COLO668 (cell line): Measurements from ENCODE around the gene DNAH14.

ENCODE experiments used
- DNase-seq: peaks from one replicate; lab custom pipeline; 2025; ENCODE audit not compliant: unreplicated experiment; lab: John Stamatoyannopoulos, UW

Gene DNAH14

DNA sequence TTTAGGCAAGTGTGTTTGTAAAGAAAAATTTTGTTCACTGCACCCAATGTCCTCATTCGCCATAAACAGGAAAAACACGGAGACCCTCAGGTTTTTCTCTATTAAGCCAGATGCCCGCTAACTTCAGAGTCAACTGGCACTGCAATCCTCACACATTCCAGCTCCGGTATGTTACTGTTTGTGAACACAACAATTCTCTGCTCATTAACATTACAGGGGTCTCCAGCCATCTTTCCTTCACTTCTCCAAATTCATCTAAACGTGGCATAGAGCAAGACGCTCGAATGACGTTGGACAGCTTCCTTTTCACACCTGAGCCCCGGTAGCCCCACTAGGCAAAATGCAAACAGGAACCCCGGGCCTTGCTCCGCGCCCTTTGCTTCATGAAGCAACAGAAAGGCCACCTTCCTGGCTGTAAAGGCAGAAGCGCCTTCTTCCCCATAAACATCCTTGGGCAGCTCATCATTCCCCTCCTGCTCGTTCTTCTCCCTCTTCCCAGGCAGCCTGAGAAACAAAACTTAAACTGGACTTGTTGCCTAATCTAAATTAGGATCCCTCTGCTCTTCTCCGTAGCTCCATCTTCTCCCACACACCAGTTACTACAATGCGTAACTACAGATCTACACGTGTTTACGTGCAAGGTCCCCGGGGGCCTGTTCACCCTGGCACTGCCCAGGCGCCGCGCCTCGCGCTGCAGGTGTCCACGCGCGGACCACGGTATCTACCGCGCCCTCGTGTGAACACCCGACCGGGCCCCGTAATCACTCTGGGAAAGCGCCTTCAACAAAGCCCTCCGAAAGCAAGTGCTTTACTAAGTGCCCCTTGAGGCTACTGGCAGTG lies 497.1 kb downstream of the DNAH14 start:
- DNase-seq = peak; percentile 72

DNA sequence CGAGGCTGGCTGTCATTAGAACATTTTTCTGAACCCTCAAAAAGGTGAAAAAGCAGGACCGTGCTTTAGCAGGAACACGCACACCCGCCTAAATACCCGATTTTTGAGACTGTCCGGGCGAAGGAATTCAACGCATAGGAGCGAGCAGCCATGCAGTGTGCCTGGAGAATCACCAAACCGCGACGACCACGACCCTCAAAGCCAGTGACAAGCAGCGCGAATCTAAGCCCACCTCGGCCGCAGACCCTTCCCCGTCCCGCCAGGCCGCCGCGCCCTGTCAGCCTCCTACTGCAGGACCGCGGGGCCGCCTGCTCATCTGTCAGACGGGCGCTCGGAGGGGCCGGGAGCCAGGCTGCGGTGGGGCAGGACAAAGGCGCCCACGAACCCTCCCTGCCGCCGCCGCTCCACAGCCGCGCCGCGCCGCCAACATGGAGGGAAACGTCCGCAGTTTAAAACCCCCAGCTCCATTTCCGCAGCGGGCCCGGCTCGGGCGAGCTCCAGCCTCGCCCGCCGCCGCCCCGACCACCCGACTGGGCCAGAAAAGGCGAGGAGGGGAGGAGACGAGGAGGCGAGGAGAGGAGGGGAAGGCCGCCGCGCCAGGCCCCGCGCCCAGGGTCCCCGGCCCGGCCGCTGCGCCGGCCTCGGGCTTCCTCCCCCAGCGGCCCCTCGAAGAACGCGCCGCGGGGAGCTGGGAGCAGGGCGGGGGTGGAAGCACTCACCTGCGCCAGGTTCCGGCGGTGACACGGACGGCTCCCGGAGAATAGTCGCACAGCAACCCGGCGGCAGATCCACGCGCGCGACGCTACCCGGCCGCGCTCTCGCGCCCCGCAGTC lies 498.0 kb downstream of the DNAH14 start, which contains the start of gene LBR:
Gene LBR (minus strand): TSS at position 804 of the 833 bp plus-strand sequence. CDS start 3,963 bp downstream, outside the sequence.
- peak; percentile 76 for DNase-seq

DNA sequence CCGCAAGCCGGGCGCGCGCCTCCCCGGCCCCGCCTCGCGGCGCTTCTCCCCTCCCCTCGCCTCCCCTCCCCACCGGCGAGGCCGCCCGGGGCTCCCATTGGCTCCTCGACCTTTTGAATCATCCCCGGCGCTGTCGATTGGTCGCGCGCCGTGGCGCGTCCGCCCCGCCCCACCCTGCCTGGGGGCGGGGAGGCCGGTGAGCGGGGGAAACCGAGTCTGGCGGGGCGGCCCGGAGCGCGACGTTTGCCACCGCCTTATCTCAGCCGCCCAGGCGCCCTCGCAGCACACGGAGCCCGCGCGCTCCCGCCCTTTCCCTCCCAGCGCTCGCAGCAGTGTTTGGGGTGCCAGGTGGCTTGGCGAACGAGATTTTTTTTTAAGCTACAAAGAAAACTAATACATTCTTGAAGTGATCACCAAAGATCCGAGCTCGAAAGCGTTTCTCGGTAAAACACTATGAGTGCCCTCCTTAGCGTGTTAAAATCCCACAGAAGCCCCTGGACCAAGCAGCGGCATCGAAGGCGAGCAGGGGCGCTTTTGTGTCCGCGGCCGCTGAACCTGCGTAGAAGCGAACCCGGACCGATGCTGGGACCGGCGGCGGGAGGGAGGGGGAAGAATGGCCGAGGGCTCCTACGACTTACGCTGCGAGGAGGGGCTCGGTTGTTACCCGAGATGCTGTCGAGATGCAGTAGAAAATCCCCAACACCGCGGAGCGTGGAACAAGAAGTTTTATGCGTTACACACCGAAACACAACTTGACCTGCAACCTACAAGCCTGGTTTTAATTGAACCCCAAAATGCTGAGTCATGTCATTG lies 498.8 kb downstream of the DNAH14 start:
- peak; percentile 99 for DNase-seq

DNA sequence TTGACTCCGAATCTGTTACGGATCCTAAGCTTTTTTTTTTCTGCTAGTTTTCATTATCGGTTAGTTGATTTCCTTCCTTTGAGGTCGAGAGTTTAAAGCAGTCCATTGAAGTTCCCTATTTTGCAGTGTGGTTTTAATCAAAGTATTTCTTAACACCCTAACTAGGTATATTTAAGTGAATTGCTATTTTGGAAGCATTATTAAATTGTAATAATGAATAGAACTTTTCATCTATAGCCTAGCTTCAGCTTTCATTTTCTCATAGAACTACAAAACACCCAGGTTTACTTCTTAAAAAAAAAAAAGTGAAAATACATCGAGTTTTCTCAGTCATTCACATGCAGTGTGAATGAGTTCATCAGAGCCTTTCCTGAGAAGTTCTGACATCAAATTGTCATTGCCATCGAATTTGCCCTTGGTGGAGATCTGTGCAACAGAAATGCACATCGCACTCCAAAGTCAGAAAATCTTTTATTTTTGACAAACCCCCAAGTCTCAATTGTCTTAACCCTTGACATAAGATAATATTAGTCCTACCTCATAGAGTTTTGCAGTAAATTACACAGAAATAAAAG lies 499.5 kb downstream of the DNAH14 start:
- DNase-seq = no peak

DNA sequence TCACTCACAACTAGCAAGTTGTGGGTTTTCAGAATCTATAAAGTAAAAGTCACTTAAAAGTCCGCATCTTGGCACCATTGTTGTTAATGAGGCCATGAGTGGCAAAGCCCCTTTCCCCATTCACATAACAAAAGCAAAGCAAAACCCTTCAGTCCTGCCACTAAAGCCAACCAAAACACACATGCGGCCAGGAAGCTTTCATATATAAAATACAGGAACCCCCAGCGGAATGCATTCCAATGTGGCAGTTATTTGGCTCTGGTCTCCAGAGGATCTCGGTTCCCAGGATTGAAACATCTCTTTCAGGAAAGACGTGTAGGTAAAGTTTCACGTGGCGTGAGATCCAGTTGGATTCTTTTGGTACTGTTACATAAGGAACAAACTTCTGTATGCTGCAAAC lies 500.8 kb downstream of the DNAH14 start:
- no peak for DNase-seq

DNA sequence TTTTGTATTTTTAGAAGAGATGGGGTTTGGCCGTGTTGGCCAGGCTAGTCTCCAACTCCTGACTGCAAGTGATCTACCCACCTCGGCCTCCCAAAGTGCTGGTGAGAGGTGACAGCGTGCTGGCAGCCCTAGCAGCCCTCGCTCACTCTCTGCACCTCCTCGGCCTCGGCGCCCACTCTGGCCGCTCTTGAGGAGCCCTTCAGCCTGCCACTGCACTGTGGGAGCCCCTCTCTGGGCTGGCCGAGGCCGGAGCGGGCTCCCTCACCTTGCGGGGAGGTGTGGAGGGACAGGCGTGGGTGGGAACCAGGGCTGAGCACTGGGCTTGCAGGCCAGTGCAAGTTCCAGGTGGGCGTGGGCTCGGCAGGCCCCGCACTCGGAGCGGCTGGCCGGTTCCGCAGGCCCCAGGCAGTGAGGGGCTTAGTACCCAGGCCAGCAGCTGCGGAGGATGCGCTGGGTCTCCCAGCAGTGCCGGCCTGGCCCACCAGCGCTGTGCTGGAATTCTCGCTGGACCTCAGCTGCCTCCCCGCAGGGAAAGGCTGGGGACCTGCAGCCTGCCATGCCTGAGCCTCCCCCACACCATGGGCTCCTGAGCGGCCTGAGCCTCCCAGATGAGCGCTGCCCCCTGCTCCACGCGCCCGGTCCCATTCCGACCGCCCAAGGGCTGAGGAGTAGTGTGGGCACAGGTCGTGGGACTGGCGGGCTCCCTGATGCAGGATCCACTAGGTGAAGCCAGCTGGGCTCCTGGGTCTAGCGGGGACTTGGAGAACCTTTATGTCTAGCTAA lies 501.8 kb downstream of the DNAH14 start:
- DNase-seq = no peak

DNA sequence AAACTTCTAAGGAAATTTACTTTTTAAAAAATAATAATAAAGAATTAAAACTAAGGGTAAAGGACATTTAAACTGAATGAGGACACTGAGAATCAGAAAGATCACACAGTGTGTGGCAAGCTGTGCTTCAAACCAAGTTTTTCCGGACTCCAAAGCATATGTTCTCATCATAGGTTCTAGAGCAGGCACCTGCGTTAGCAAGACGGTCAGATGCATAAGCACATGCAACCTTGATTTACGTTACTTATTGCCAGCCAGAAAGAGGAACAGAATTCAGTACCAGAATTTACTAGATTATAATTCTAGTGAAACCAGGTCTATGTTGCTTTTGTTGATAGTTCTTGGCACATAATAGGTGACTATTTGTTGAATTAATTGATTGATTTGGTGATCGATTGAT lies 504.6 kb downstream of the DNAH14 start:
- no peak for DNase-seq

DNA sequence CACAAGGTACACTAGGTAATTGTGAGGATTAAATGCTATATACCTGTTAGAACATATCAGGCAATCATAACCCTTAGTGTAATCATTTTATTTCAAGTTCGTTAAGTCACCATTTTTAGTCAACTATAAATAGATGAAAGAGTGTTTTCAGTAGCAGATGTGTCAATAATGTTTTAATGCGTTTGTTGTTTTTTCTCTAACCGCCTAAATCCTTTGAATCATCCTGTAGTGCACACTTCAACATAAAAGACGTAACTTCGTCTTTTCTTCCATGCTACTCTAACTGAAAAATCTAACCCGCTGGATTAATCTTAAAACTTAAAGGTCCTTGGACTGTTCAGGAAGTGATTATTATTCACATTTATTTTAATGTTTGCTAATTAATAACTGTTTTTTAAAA lies 505.6 kb downstream of the DNAH14 start:
- no peak for DNase-seq

DNA sequence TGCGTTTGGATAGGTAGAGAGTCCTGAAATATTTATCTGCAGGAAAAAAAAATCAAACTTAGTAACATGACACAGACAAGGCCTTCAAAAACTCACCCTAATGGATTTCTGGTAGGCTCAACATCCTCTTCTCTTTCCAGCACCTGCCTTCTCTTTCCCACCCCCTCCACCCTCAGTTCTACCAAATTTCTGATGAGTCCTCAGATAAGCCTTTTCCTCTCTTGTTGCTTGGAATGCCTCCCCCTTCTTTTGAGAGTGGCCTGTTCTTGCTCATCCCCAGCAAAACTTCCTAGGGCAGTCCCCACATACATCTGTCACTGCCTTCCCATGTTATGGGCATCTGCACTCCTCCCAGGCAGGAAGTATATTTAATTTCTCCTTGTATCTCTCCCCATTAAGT lies 506.0 kb downstream of the DNAH14 start:
- no peak for DNase-seq

DNA sequence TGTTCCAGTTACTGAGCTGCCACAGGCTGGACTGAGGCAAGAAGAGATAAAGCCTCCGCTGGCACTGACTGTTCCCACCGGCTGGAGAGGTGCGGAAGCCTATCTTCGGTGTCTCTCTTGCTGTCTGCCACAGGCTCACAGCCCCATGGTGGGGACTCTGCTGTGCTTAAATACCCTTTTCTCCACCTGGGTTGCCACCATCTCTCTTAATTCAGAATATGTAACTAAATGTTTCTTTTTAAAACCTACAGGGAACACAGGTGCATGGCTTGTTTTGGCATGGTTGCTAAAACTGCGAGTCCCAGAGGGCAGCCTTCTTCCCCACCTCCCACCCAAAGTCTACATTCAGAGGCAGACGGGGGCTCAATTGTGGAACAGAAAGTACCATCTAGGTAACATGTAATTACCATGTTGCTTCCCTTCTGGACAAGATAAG lies 506.5 kb downstream of the DNAH14 start:
- DNase-seq = no peak

DNA sequence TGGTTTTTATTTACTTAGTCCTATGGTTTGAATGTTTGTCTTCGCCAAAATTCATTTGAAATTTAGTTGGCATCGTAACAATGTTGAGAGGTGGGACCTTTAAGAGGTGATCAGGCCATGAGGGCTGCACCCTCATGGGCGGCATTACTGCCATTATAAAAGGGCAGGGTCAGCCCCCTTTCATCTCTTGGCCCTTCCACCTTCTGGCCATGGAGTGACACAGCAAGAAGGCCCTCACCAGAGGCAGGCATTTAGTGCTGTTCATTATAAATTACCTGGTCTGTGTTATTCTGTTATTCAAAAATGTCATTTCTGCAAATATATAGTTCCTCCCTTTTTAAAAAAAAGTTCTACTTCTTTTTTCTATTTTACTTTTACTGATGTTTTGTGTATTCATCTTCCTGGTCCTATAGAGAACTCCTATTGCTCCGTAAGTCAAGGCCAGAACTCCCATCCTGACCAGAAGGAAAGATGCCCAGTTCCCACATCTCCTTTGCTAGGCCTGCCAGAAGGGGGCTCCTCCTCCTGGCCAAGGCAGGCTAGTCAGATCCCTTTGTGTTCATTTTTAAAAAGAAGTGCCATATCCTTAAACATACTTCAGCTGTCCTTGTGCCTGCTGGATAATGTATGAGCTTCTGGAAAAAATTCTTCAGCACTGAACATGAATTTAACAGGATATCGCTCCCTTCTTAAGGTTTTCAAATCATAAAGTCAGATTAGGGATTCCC lies 508.4 kb downstream of the DNAH14 start:
- no peak for DNase-seq

DNA sequence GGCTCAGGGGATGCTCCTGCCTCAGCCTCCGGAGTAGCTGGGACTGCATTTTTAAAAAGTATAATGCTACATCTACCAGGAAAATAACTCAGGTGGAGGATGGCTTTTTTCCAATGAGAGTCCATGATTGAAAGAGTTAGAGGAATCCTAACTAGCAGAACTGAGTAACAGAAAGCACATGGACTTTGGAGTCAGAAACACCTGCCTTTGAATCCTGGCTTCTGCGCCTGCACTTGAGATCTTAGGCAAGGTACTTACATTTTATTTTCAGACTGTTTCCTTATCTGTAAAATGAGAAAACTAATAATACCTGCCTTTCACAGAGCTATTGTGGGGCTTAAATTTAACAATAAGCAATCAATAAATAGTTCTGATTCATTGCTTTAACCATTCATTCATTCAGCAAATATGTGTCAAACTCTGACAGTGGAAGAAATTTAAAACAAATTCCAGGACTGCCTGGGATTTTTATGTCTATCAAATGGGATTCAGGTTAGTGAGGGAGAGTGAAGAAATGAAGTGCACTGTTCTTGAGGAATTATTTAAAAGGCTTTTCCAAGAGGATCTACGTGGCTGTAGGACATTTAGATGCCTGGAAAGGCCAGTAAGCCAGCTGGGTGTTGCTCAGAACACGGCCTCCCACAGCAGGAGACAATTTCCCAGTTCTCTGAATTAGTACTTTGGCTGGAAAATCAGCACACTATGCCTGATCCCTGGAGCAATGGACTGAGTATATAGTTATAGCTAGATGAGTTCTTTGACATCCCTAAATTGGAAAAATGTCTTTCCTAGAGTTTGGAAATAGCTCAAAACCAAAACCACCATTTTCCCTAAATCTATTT lies 511.1 kb downstream of the DNAH14 start:
- peak; percentile 26 for DNase-seq

DNA sequence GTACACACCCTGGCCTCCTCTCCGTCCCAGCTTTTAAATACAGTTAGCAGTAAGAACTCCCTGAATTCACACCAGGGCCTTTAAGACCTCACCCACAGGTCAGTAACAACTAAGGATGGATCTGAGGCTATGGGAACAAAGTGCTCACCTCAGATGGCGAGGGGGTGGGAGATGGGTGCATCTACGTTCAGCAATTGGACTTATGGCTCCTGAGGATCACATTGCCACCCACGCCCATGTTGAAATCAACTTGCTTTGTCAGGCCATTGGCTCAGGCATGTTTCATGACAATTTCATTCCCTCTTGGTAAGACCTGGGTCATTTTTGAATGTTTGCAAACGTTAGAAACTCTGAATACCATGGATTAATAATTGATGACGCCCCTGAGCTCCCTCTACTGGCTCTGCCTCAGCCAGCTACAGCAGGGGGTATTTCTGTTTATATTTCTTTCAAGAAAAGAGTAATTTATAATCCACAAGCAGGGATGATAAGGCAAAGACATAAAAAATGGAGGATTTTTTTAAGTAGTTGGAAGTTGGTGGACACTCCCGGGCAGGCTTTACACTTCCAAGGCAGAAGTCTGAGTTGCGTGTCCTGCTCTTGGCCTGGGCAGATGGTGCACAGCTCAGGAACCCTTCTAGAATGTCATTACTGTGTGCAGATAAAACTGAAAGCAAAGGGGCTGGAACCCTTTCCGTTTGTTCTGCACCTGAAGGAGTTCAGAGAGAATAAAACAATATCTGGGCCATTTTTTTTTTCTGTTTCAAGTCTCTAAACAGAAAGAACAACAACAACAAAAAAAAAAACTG lies 512.0 kb downstream of the DNAH14 start:
- peak; percentile 67 for DNase-seq

DNA sequence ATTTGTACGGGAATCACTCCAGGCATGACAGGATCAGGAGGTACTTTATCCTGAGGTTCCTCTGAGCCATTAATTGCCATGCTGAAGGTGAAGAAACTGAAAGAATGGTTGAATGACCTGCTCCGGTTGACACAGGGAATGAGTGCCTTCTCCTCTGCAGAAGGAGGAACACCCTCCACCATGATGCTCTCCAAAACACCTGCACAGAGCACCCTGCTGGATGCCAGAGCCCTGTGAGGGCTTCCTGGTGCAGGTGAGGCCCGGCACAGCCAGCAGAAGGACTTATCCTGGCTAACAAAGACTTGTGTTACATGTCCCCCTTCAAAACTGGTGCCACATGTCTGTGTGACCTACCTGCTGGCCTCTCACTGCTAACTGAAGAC lies 512.6 kb downstream of the DNAH14 start:
- DNase-seq = peak; percentile 52

DNA sequence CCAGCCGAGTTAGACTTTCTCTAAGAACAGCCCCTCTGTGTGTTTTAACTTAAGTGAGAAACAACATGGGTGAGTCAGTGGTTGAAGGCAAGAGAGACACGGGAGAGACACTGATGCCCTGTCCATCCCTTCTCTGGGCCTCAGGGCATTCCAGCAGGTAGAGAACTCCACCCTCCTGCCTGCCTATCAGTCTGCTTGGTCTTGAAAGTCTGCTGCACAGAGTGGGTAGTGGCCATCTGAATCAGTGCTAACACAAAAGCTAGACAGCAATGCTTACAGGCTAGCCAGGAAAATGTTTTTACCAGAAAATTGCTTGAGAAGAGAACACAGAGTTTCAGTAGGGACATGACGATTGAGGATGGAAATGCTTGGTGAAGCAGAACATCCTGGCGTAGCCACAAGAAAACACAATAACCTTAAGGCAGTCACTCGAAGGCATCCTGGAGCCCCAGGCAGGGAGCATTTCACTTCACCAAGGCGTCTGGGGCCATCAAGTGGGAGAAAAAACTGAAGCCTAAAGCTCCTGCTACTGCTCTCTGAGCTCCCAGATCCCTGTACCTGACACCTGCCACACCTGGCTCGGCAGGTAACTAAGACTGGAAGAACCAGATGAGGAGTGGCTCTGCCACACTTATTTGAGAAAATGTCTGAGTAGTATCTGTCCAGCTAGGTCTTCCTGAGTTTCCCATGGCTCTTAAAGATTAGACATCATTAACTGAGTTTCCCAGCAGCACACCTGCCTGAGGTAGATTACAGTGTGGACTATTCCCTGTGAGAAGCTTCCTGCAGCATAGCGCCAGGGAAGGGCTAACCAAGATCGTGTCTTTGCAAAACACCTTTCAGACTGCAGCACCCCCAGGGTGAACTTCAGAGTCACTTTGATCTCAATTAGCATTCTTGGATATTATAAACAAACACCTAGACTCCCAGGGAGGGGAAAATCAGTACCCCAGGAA lies 516.4 kb downstream of the DNAH14 start:
- peak; percentile 43 for DNase-seq

DNA sequence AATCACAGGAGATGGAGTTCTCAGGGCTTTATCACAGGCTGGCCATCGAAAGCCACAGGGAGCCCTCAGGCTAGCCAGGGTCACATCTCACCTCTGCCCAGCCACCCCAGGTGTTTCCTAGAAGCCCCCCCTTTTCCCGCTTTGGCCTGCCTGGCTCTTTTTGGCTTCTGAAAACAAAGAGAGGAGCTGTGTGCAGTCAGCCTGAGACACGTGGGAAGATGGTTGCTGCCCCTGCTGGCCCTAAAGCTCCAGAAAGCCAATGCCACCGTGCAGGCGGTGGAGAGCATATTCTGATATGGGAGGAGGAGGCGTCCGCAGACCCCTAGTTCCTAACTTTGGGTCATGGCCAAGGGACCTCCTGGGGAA lies 517.1 kb downstream of the DNAH14 start:
- no peak for DNase-seq
